Measurements from ENCODE around the gene INO80B.

DNA sequence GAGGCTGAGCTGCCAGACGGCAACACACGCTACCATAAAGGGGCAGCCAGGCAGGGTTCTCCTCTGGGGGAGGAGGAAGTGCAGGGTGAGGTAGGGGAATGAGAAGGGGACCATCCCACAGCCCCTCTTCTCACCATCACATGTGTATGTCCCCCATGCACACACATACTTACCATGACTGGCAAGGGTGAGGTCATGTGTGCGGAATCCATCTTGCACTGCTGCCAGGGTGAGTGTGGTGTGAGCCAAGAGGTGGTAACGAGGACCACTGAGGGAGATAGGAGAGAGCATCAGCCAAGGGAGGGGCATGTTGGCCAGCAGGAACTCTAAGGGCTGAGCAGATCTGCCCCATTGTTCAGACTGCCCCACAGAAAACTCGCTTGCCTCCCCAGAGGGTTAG, 26.2 kb upstream of the INO80B start:
- TF ChIP-seq, protein P1, sequence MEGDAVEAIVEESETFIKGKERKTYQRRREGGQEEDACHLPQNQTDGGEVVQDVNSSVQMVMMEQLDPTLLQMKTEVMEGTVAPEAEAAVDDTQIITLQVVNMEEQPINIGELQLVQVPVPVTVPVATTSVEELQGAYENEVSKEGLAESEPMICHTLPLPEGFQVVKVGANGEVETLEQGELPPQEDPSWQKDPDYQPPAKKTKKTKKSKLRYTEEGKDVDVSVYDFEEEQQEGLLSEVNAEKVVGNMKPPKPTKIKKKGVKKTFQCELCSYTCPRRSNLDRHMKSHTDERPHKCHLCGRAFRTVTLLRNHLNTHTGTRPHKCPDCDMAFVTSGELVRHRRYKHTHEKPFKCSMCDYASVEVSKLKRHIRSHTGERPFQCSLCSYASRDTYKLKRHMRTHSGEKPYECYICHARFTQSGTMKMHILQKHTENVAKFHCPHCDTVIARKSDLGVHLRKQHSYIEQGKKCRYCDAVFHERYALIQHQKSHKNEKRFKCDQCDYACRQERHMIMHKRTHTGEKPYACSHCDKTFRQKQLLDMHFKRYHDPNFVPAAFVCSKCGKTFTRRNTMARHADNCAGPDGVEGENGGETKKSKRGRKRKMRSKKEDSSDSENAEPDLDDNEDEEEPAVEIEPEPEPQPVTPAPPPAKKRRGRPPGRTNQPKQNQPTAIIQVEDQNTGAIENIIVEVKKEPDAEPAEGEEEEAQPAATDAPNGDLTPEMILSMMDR (optimal IDR thresholded peaks at IDR 0.05 in 1 of 3, IDR thresholded peaks at IDR 0.05 in 1 of 3, conservative IDR thresholded peaks at IDR 0.05 in 1 of 3; ENCODE audit: extremely low read depth in 1 of 3, insufficient read depth in 2 of 3, low read length in 3 of 3) = no peak
- no peak for TF ChIP-seq EZH2 (IDR thresholded peaks at IDR 0.05; ENCODE audit: low read length)

Measured in keratinocyte (primary cell).